ENCODE measurements around the gene SNX8. TPM values are rescaled to one million over a fixed set of nuclear protein-coding genes. Genes with fewer than 3 reads are reported as not detected.
"Not testable (repeated sequence)": the region's sequence is repeated elsewhere in the genome, so short reads cannot be mapped to it uniquely, and the experiment has no call there.

SNX8 gene
- total RNA-seq, 1 donor from 2014 or later, result 12.9 TPM

- TF ChIP-seq, protein P1, sequence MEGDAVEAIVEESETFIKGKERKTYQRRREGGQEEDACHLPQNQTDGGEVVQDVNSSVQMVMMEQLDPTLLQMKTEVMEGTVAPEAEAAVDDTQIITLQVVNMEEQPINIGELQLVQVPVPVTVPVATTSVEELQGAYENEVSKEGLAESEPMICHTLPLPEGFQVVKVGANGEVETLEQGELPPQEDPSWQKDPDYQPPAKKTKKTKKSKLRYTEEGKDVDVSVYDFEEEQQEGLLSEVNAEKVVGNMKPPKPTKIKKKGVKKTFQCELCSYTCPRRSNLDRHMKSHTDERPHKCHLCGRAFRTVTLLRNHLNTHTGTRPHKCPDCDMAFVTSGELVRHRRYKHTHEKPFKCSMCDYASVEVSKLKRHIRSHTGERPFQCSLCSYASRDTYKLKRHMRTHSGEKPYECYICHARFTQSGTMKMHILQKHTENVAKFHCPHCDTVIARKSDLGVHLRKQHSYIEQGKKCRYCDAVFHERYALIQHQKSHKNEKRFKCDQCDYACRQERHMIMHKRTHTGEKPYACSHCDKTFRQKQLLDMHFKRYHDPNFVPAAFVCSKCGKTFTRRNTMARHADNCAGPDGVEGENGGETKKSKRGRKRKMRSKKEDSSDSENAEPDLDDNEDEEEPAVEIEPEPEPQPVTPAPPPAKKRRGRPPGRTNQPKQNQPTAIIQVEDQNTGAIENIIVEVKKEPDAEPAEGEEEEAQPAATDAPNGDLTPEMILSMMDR (IDR thresholded peaks at IDR 0.05; ENCODE audit: insufficient read depth, low read length, severe bottlenecking), result no peak
- FAIRE-seq, result no peak
- Histone ChIP-seq H3K4me3 (ENCODE audit: low read depth, low read length) (no peak overlapping the region), H3K27me3 (ENCODE audit: control insufficient read depth, insufficient read depth, low read length) (no peaks in the 10 kb centered on the region), H3K36me3 (ENCODE audit: control insufficient read depth, insufficient read depth, low read length) (no peaks in the 10 kb centered on the region)
- no peak for DNase-seq (ENCODE audit: low read depth)
Measured at GRCh38 chr7:2307690-2308107, 6.5 kb downstream of the SNX8 start.

- TF ChIP-seq, protein P1 (IDR thresholded peaks at IDR 0.05; ENCODE audit: insufficient read depth, low read length, severe bottlenecking), result no peak
- FAIRE-seq, result no peak
- H3K36me3 ChIP-seq (ENCODE audit: control insufficient read depth, insufficient read depth, low read length), result no peaks in the 10 kb centered on the region
- peak; percentile 79 for DNase-seq (ENCODE audit: low read depth)
- no peak overlapping the region for H3K4me3 ChIP-seq (ENCODE audit: low read depth, low read length)
- no peaks in the 10 kb centered on the region for H3K27me3 ChIP-seq (ENCODE audit: control insufficient read depth, insufficient read depth, low read length)
Measured at GRCh38 chr7:2306688-2307087, 7.6 kb downstream of the SNX8 start.

GRCh38 chr7:2305258-2305657 lies 9.0 kb downstream of the SNX8 start:
- H3K27me3 ChIP-seq (ENCODE audit: control insufficient read depth, insufficient read depth, low read length); DNase-seq (ENCODE audit: low read depth); H3K36me3 ChIP-seq (ENCODE audit: control insufficient read depth, insufficient read depth, low read length); FAIRE-seq; H3K4me3 ChIP-seq (ENCODE audit: low read depth, low read length): not testable (repeated sequence)

GRCh38 chr7:2303520-2303919 lies 10.7 kb downstream of the SNX8 start:
- H3K36me3 ChIP-seq (ENCODE audit: control insufficient read depth, insufficient read depth, low read length); H3K4me3 ChIP-seq (ENCODE audit: low read depth, low read length); FAIRE-seq; H3K27me3 ChIP-seq (ENCODE audit: control insufficient read depth, insufficient read depth, low read length); DNase-seq (ENCODE audit: low read depth): not testable (repeated sequence)

GRCh38 chr7:2302743-2303397 lies 11.4 kb downstream of the SNX8 start:
- H3K27me3 ChIP-seq (ENCODE audit: control insufficient read depth, insufficient read depth, low read length); H3K4me3 ChIP-seq (ENCODE audit: low read depth, low read length); FAIRE-seq; H3K36me3 ChIP-seq (ENCODE audit: control insufficient read depth, insufficient read depth, low read length); DNase-seq (ENCODE audit: low read depth): not testable (repeated sequence)

GRCh38 chr7:2301511-2301863 lies 12.8 kb downstream of the SNX8 start:
- Histone ChIP-seq H3K27me3 (ENCODE audit: control insufficient read depth, insufficient read depth, low read length) (no peaks in the 10 kb centered on the region), H3K36me3 (ENCODE audit: control insufficient read depth, insufficient read depth, low read length) (no peaks in the 10 kb centered on the region)
- TF ChIP-seq, protein P1 (IDR thresholded peaks at IDR 0.05; ENCODE audit: insufficient read depth, low read length, severe bottlenecking), result no peak

GRCh38 chr7:2299870-2300512 lies 14.2 kb downstream of the SNX8 start:
- no peak overlapping the region for H3K4me3 ChIP-seq (ENCODE audit: low read depth, low read length)
- H3K27me3 ChIP-seq (ENCODE audit: control insufficient read depth, insufficient read depth, low read length), result no peaks in the 10 kb centered on the region
- DNase-seq (ENCODE audit: low read depth), result no peak
- no peaks in the 10 kb centered on the region for H3K36me3 ChIP-seq (ENCODE audit: control insufficient read depth, insufficient read depth, low read length)
- TF ChIP-seq, protein P1 (IDR thresholded peaks at IDR 0.05; ENCODE audit: insufficient read depth, low read length, severe bottlenecking), result no peak
- FAIRE-seq, result no peak

More at GRCh38 chr7:2301511-2301863, 12.8 kb downstream of the SNX8 start:
- FAIRE-seq, result no peak
- DNase-seq (ENCODE audit: low read depth), result no peak
- no peak overlapping the region for H3K4me3 ChIP-seq (ENCODE audit: low read depth, low read length)

Data from bronchial epithelial cell (primary cell).